Uterus (tissue), 4 donors: ENCODE measurements around the gene GNG4. TPM values are rescaled to one million over a fixed set of nuclear protein-coding genes. Genes with fewer than 3 reads are reported as not detected.

Source experiments
- DNase-seq, 2 donors: peaks; one replicate each; pipeline ENCODE4 v3.0.0-alpha.2; 2019 to 2020
- H3K27ac ChIP-seq, 2 donors: fragments of 200-600 bp; sonication (generic); 1 replicate in 1 of 2; 2 replicates in 1 of 2; pipeline ENCODE4 v1.5.1; 2016 to 2018
- H3K27me3 ChIP-seq, 2 donors: fragments of 200-600 bp; sonication (generic); one replicate each; pipeline ENCODE4 v1.5.1; 2018 to 2019; ENCODE audit warnings: control low read depth in 1 of 2
- H3K36me3 ChIP-seq, 2 donors: fragments of 200-600 bp; sonication (generic); one replicate each; pipeline ENCODE4 v1.5.1; 2019; ENCODE audit warnings: control low read depth in 1 of 2
- H3K4me1 ChIP-seq, 2 donors: fragments of 200-600 bp; sonication (generic); one replicate each; pipeline ENCODE4 v1.5.1; 2018 to 2019; ENCODE audit warnings: control low read depth in 1 of 2
- H3K4me3 ChIP-seq, 2 donors: fragments of 200-600 bp; sonication (generic); 1 replicate in 1 of 2; 2 replicates in 1 of 2; pipeline ENCODE4 v1.5.1; 2018 to 2019; ENCODE audit warnings: mild to moderate bottlenecking in 1 of 2
- H3K9me3 ChIP-seq, 2 donors: fragments of 200-600 bp; sonication (generic); one replicate each; pipeline ENCODE4 v1.5.1; 2019; ENCODE audit warnings: control low read depth in 1 of 2
- POLR2A ChIP-seq, 2 donors: fragments of 450-650 bp; IDR thresholded peaks; one replicate each; pipeline ENCODE4 v1.6.1; 2016; ENCODE audit warnings: antibody characterized with exemption in 2 of 2, mild to moderate bottlenecking in 1 of 2, moderate library complexity in 1 of 2
- intact Hi-C: fragments of 100-400 bp; cut with DNase I; formaldehyde crosslinking; loops from one replicate; pipeline ENCODE4 v1.15.1; 2023; ENCODE audit warnings: low total_unique reads
- total RNA-seq, 4 donors: library from RNA; depleted of rRNA in 3 of 4; stranded (reverse); fragments of >200 nt in 3 of 4; gene quantifications; one replicate each; pipeline versions ENCODE4 v1.1.0 to v1.2.4, GENCODE V29; 2014 to 2023
- TF ChIP-seq, protein P1 (sequence below), 4 experiments: fragments of 200-600 bp in 2 of 4; fragments of 450-650 bp in 2 of 4; sonication (generic) in 2 of 4; IDR thresholded peaks; one replicate each; pipeline ENCODE4 v1.5.1; 2016 to 2019; ENCODE audit warnings: antibody characterized with exemption in 4 of 4, mild to moderate bottlenecking in 2 of 4, moderate library complexity in 1 of 4
- donor health status: DM: yes; HTN: yes; CAD: no.

The GNG4 gene
- total RNA-seq, 4 donors from 2014 or later: 0.51 to 8.2 (median 2.3) TPM

DNA sequence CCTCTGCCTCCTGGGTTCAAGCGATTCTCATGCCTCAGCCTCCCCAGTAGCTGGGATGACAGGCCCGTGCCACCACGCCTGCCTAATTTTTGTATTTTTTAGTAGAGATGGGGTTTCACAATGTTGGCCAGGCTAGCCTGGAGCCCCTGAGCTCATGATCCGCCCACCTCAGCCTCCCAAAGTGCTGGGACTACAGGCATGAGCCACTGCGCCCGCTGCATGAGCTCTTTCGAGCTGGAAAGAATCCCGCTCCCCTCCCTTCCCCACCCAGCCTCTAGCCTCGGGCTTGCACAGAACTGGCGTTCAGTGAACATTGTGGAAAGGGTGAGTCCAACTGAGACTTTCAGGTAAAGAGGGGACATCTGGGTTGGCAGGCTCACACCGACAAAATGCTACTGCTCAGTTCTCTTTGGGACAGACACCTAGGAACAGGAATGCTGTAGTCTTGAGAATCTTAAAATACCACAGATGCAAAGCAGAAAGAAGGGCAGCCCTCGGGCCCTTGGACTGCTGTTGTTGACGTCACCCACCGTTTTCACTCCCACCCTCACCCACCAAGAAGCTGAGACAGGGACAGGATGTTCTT, 9.7 kb upstream of the GNG4 start:
- no peaks in the 10 kb centered on the region for H3K4me1 ChIP-seq
- no peaks in the 10 kb centered on the region for H3K36me3 ChIP-seq
- DNase-seq: no peak
- intact Hi-C loops: no loop called here
- no peaks in the 10 kb centered on the region for H3K27me3 ChIP-seq
- H3K9me3 ChIP-seq: no peaks in the 10 kb centered on the region
- H3K27ac ChIP-seq: no peak overlapping the region
- TF ChIP-seq POLR2A (IDR thresholded peaks at IDR 0.05): no peak
- TF ChIP-seq, protein P1, sequence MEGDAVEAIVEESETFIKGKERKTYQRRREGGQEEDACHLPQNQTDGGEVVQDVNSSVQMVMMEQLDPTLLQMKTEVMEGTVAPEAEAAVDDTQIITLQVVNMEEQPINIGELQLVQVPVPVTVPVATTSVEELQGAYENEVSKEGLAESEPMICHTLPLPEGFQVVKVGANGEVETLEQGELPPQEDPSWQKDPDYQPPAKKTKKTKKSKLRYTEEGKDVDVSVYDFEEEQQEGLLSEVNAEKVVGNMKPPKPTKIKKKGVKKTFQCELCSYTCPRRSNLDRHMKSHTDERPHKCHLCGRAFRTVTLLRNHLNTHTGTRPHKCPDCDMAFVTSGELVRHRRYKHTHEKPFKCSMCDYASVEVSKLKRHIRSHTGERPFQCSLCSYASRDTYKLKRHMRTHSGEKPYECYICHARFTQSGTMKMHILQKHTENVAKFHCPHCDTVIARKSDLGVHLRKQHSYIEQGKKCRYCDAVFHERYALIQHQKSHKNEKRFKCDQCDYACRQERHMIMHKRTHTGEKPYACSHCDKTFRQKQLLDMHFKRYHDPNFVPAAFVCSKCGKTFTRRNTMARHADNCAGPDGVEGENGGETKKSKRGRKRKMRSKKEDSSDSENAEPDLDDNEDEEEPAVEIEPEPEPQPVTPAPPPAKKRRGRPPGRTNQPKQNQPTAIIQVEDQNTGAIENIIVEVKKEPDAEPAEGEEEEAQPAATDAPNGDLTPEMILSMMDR (IDR thresholded peaks at IDR 0.05): no peak
- H3K4me3 ChIP-seq: no peak overlapping the region

- Histone ChIP-seq H3K36me3 (no peaks in the 10 kb centered on the region), H3K27me3 (peaks cover 0 to 5% of the 10 kb centered on the region in 2 donors), H3K4me1 (no peaks in the 10 kb centered on the region), H3K9me3 (no peaks in the 10 kb centered on the region), H3K4me3 (no peak overlapping the region), H3K27ac (no peak overlapping the region)
- TF ChIP-seq, protein P1 (IDR thresholded peaks at IDR 0.05): no peak
- TF ChIP-seq POLR2A (IDR thresholded peaks at IDR 0.05): no peak
- intact Hi-C loops: no loop called here
- DNase-seq: no peak
Observed at GRCh38 chr1:235657747-235658526, 8.4 kb upstream of the GNG4 start.

DNA sequence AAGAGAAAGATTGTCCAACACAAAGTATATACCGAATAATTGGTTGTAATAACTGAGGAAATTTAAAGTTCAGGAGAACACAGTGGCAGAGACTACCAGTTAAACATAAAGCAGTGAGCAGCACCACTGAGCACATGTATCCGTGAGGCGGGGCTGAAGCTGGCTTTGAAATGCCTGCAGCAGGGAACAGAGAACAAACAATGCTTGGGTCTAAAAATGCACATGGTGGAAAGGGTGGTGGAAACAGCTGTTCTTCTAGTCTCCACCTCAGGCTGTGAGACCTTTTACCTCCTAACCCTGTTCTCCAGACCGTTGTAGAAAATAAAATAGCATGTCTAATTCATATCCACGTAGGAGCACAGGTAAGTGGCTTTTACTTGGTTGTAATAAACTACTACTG, 7.7 kb upstream of the GNG4 start:
- Histone ChIP-seq H3K36me3 (no peaks in the 10 kb centered on the region), H3K27me3 (peaks cover 0 to 9% of the 10 kb centered on the region in 2 donors), H3K4me3 (no peak overlapping the region), H3K4me1 (no peaks in the 10 kb centered on the region), H3K27ac (no peak overlapping the region), H3K9me3 (no peaks in the 10 kb centered on the region)
- intact Hi-C loops: no loop called here
- no peak for DNase-seq
- TF ChIP-seq, protein P1 (IDR thresholded peaks at IDR 0.05): no peak
- TF ChIP-seq POLR2A (IDR thresholded peaks at IDR 0.05): no peak

DNA sequence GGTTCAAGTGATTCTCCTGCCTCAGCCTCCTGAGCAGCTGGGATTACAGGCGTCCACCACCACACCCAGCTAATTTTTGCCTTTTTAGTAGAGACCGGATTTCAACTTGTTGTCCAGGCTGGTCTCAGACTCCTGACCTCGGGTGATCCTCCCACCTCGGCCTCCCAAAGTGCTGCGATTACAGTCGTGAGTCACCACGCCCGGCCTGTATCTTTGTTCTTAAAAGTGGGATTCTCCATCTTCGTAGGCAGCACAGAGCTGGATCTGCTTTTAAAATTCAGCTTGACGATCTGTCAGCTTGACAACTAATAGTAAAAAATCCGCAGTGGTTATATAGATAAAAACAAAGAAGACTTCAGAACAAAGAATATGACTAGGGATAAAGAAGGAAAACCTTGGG, 2.8 kb upstream of the GNG4 start:
- intact Hi-C loops: no loop called here
- TF ChIP-seq POLR2A (IDR thresholded peaks at IDR 0.05): no peak
- TF ChIP-seq, protein P1 (IDR thresholded peaks at IDR 0.05): no peak
- peaks cover 0 to 17% of the 10 kb centered on the region in 2 donors for H3K27me3 ChIP-seq
- DNase-seq: no peak
- no peak overlapping the region for H3K4me3 ChIP-seq
- no peak overlapping the region for H3K27ac ChIP-seq
- no peaks in the 10 kb centered on the region for H3K9me3 ChIP-seq
- H3K36me3 ChIP-seq: no peaks in the 10 kb centered on the region
- peaks cover 0 to 12% of the 10 kb centered on the region in 2 donors for H3K4me1 ChIP-seq

- TF ChIP-seq POLR2A (IDR thresholded peaks at IDR 0.05): no peak
- TF ChIP-seq, protein P1 (IDR thresholded peaks at IDR 0.05): no peak
- H3K36me3 ChIP-seq: no peaks in the 10 kb centered on the region
- H3K9me3 ChIP-seq: no peaks in the 10 kb centered on the region
- H3K4me1 ChIP-seq: peaks cover 0 to 12% of the 10 kb centered on the region in 2 donors
- no peak overlapping the region for H3K27ac ChIP-seq
- H3K27me3 ChIP-seq: peaks cover 0 to 17% of the 10 kb centered on the region in 2 donors
- intact Hi-C loops: no loop called here
- no peak for DNase-seq
- H3K4me3 ChIP-seq: no peak overlapping the region
Observed at GRCh38 chr1:235651170-235651806, 1.7 kb upstream of the GNG4 start.
